Hematopoietic multipotent progenitor cell treated with erythropoietin and hydrocortisone succinate and interleukin-3 and kit ligand, for 4 days (in vitro differentiated cells): Measurements from ENCODE around the gene PADI4.

ENCODE experiments used
- DNase-seq: peaks from one replicate; pipeline ENCODE4 v3.0.0-alpha.2; 2015

The PADI4 gene

DNA sequence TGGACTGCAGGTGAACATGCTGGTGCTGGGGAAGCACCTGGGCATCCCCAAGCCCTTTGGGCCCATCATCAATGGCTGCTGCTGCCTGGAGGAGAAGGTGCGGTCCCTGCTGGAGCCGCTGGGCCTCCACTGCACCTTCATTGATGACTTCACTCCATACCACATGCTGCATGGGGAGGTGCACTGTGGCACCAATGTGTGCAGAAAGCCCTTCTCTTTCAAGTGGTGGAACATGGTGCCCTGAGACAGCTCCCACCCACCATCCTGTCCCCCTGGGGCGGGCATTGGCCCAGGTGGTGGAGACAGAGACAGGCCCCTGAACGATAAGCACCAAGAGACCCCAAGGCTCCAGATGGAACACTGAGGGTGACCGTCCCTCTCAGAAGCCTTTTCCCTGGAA, 25.2 kb upstream of the PADI4 start:
- no peak for DNase-seq

GRCh38 chr1:17286646-17287045, 21.4 kb upstream of the PADI4 start:
- no peak for DNase-seq

DNA sequence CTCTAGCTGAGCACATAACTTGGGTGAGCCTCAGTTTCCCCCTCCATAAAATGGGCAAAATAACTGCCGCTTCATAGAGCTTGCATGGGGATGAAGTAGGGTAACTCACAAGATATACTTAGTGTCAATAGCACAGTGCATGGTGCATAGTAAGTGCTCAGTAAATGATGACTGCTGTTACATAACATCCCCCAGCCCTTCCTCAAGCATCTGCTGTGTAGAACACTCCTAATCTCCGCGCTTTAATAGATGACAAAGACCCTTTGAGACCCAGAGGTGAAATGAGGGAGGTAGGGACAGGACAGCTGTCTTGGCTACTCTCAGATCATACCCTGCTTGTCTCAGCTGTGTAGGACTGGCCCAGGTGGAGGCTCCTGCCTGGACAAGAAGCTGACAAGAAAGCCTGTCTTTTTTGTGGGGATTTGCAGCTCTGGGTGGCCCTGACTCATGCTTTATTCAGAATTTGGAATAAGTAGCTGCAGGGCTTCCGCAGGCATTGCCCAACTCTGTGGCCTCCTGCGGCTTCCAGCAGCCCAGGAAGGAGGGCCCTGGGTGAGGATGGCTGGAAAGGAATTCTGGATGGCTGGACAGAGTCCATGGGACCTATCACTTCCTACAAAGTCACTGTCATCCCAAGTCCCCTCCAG, 20.7 kb upstream of the PADI4 start:
- no peak for DNase-seq

GRCh38 chr1:17289721-17290120, 18.3 kb upstream of the PADI4 start:
- DNase-seq = no peak

- no peak for DNase-seq
These were observed 17.4 kb upstream of the PADI4 start for GRCh38 chr1:17290553-17290952.

DNA sequence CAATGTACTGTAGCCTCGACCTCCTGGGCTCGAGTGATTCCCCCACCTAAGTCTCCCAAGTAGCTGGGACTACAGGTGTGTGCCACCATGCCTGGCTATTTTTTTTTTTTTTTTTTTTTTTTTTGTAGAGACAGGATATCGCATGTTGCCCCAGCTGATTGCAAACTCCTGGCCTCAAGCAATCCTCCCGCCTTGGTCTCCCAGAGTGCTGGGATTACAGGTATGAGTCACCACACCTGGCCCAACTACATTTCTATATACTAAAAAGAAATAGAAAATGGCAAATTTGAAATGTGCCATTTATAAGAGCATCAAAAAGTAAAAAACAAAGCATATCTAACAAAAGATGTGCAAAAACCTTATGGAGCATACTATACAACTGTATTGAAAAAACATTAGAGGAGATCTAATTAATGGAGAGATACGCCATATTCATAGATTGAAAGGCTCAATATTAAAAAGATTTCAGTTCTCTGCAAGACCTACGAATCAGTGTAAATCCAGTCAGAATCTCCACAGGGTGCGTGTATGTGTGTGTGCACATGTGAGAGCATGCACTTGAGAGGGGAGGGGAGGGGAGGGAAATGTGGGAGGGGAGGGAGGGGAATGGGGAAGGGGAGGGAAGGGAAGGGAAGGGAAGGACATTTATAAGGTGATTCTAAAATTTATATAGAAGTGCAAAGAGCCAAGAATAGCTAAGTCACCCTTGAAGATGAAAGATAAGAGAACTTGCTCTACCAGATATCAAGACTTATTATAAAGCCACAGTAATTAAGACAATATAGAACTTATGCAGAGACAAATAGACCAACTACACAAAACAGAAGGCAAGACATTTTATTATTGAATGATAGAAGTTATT, 15.5 kb upstream of the PADI4 start:
- DNase-seq = peak; percentile 48

GRCh38 chr1:17293681-17294425, 14.1 kb upstream of the PADI4 start:
- DNase-seq = peak; percentile 33

- DNase-seq = no peak
These were observed 12.7 kb upstream of the PADI4 start for GRCh38 chr1:17295292-17295691.

GRCh38 chr1:17296086-17296485, 11.9 kb upstream of the PADI4 start:
- DNase-seq = no peak

DNA sequence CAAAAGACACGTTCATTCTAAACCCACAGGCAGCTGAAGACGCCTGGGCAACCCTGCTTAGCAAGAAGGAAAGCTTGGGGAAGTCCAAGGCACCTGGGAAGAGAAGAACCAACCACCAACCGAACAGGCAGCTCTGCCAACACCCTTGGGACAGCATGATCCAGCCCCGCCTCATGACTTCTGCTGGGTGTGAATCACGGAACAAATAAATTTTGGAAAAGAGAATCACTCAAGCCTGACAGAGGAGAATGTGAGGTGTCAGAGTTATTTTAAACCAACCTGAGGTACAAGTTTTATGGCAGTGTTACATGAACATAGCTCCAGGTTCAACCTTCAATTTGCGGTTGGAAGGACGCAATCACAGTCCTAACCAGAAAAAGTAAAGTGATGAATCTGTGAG, 10.0 kb upstream of the PADI4 start:
- DNase-seq = no peak

DNA sequence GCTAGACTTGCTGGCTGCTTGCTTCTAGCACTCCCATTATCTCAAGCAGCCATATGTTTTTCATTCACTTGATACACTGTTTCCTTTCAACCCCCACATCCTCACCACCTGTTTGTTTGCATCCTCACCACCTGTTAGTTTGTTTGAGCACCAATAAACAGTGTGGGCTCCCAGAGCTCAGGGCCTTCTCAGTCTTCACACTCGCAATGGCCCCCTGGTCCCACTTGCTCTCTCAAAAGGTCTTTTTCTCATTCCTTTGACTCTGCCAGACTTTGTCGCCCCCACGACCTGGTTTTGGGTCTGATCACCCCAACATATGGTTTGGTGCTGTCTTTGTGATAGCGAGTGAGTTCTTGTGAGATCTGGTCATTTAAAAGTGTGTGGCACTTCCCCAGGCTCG, 6.2 kb upstream of the PADI4 start:
- DNase-seq = peak; percentile 41

- peak; percentile 68 for DNase-seq
These were observed 3.7 kb upstream of the PADI4 start for GRCh38 chr1:17304151-17304825.

- no peak for DNase-seq
These were observed 3.2 kb upstream of the PADI4 start for GRCh38 chr1:17304826-17305175.

- no peak for DNase-seq
These were observed 2.4 kb upstream of the PADI4 start for GRCh38 chr1:17305576-17306095.

DNA sequence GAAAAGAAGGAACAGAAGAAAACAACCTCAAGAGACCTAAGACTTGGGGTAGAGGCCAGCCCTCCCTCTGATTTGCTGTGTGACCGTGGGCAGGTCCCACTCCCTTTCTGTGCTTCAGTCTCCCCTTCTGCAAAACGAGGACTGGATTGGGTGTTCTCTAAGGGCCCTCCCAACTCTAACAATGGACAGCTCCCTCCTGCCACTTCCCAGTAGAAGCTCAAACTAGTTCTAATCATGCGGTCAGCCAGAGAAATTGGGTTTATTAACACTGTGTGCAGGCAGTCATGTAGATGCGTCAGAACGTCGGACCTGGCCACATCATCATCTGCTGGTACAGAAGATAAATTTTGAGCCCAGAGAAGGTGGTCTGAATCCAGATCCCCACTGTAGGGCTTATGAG, 1.6 kb upstream of the PADI4 start:
- DNase-seq = no peak

DNA sequence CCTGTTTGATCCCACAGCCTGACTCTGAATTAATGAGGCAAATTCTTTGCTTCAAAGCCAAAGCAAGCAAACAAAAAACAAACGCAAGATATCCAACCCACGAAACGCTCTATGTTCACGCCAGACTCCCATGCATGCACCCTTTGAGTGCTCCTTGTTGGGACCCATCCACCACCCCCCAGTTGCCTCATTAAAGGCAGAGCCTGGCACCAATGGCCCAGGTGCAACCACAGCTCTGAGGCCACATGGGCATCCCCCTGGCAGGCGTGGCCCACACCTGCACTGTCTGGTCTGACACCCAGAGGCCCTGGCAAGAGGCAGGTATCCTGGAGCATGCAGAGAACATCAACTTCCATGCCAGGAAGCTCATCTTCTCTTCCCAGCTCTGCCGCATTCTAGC, 1.1 kb upstream of the PADI4 start:
- DNase-seq = no peak

DNA sequence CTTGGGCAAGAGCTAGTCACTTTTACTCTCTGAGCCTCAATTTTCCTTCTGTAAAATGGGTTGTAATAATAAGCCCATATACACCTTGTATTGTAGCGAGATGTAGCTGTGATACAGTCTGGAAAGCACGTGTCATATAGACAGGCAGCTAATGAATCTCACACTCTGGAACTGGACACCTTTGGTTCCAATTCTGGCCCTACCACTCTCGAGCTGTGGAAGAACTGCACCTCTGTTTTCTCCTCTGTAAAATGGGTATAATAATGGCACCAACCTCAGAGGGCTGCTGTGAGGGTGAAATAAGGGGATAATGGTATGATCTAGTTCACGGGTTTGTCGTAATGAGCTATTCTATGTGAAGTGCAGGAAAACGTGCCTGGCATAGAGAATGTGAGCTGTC, 668 bp upstream of the PADI4 start:
- DNase-seq = no peak

- peak; percentile 44 for DNase-seq
These were observed 596 bp downstream of the PADI4 start for GRCh38 chr1:17308593-17308992.

DNA sequence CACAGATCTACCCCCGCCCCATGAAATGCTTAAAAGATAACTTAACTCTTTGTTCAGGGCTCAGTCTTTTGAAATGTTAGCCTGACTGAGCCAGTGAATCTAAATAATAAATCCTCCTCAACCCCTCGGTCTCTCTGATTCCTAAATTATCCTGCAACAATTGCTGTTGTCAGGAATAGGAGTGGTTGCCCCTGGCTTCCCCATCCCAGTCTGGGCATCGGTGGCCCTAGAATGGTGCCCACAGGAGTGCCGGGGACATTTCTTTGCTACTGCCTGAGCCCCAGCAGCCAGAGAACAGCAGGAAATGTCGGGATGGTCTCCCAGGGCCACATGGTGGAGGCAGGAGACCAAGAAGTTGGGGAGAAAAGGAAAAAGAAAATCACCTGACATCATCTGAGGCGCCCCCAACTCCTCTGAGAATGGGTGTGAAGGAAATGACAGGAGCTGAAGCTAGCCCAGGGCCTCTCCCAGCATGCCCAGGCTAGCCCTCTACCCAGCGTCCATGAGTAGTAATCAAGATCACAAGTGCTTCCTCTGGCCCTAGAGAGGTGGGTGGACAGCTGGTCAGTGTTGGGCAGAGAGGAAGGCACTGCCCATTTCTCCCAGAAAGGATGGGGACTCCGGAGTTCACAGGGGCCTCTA, 1.6 kb downstream of the PADI4 start:
- no peak for DNase-seq

GRCh38 chr1:17310068-17310640, 2.2 kb downstream of the PADI4 start:
- no peak for DNase-seq

GRCh38 chr1:17313530-17314309, 5.7 kb downstream of the PADI4 start:
- no peak for DNase-seq
